K562 (cell line): ENCODE results near the gene PAXIP1. TPM values are rescaled to one million over a fixed set of nuclear protein-coding genes. Genes with fewer than 3 reads are reported as not detected.

ENCODE experiments used
- ATAC-seq: fragments of 200-7000 bp; cut with Tn5 transposase; 3 replicates; pipeline ENCODE4 v1.9.1; 2020; ENCODE audit warnings: moderate library complexity
- BruUV-seq: library from RNA; stranded (reverse); fragments of 400-500 nt; replicated peaks from 2 replicates; lab custom pipeline; 2021; lab: Mats Ljungman, UMichigan
- CTCF ChIA-PET: fragments of 300-600 bp; formaldehyde crosslinking; extraction: SDS; loops from one replicate; lab custom pipeline; 2021; ENCODE audit warnings: low intra/inter-chr PET ratio; lab: Yijun Ruan, JAX
- POLR2A ChIA-PET: fragments of 300-600, 350-650 bp; sonication (Branson Sonifier 250); formaldehyde crosslinking; extraction: SDS; loops from one replicate; lab custom pipeline; 2021; ENCODE audit warnings: antibody characterized with exemption, inconsistent platforms; lab: Yijun Ruan, JAX
- DNase-seq, 4 experiments: peaks; one replicate each; pipeline versions ENCODE4 v3.0.0 to v3.0.0-alpha.2; 2011 to 2018; ENCODE audit warnings: low spot score in 3 of 4, mixed read lengths in 3 of 4; ENCODE audit errors: extremely low read depth in 1 of 4
- FAIRE-seq: peaks from 2 replicates; lab custom pipeline; 2011; peaks lifted over from hg19 to GRCh38; lab: Jason Lieb, UNC
- H2AFZ ChIP-seq: 2 replicates; pipeline ENCODE4 v1.6.0; 2011; ENCODE audit warnings: low read depth, low read length, control low read depth, inconsistent platforms
- H3K27ac ChIP-seq: fragments of 200-600 bp; 3 replicates; pipeline ENCODE4 v1.8.0; 2011; ENCODE audit warnings: low read depth, mild to moderate bottlenecking, control low read depth, inconsistent platforms, low read length, moderate library complexity, mixed read lengths; ENCODE audit errors: extremely low read depth
- H3K27me3 ChIP-seq, 2 experiments: fragments of 300-600 bp in 1 of 2; 2 replicates in 1 of 2; 3 replicates in 1 of 2; pipeline versions ENCODE4 v1.6.0 to v1.8.0; 2011; ENCODE audit warnings: inconsistent platforms in 2 of 2, low read length in 2 of 2, mild to moderate bottlenecking in 1 of 2, mixed read lengths in 1 of 2, moderate library complexity in 1 of 2; ENCODE audit not compliant: control insufficient read depth in 2 of 2, insufficient read depth in 2 of 2
- H3K36me3 ChIP-seq: fragments of 300-600 bp; 3 replicates; pipeline ENCODE4 v1.8.0; 2011; ENCODE audit warnings: mild to moderate bottlenecking, low read length, inconsistent platforms; ENCODE audit not compliant: control insufficient read depth, insufficient read depth
- H3K4me1 ChIP-seq, 2 experiments: fragments of 200-600 bp in 1 of 2; replicated peaks in 1 of 2; 2 replicates in 1 of 2; 3 replicates in 1 of 2; pipeline versions ENCODE4 v1.5.1 to v1.8.0; 2011; ENCODE audit warnings: inconsistent platforms in 2 of 2, low read length in 2 of 2, mild to moderate bottlenecking in 1 of 2, mixed read lengths in 1 of 2, moderate library complexity in 1 of 2; ENCODE audit not compliant: control insufficient read depth in 2 of 2, insufficient read depth in 2 of 2
- H3K4me2 ChIP-seq: 2 replicates; pipeline ENCODE4 v1.6.1; 2011; ENCODE audit warnings: low read length, control low read depth, inconsistent platforms, mixed read lengths; ENCODE audit not compliant: insufficient read depth
- H3K4me3 ChIP-seq: fragments of 200-600 bp; sonication (generic), shearing (Covaris generic); 2 replicates; pipeline ENCODE4 v1.5.1; 2016; ENCODE audit warnings: control low read depth, inconsistent platforms
- H3K79me2 ChIP-seq: fragments of 200-600 bp; 3 replicates; pipeline ENCODE4 v1.8.0; 2011; ENCODE audit warnings: low read length, inconsistent platforms; ENCODE audit not compliant: control insufficient read depth, insufficient read depth
- H3K9ac ChIP-seq, 2 experiments: 2 replicates each; pipeline versions ENCODE4 v1.6.0 to v1.6.1; 2011; ENCODE audit warnings: low read depth in 2 of 2, low read length in 2 of 2, control low read depth in 1 of 2, inconsistent platforms in 1 of 2, mild to moderate bottlenecking in 1 of 2, mixed read lengths in 1 of 2; ENCODE audit not compliant: insufficient read depth in 1 of 2
- H3K9me1 ChIP-seq: one replicate; pipeline ENCODE4 v1.6.0; 2011; ENCODE audit warnings: inconsistent platforms, mild to moderate bottlenecking, low read length, moderate library complexity; ENCODE audit not compliant: control insufficient read depth, insufficient read depth
- H3K9me3 ChIP-seq: replicated peaks from 2 replicates; pipeline ENCODE4 v1.5.1; 2011; ENCODE audit warnings: low read depth, low read length, inconsistent platforms; ENCODE audit not compliant: control insufficient read depth, insufficient read depth
- H4K20me1 ChIP-seq: replicated peaks from 2 replicates; pipeline ENCODE4 v1.6.1; 2011; ENCODE audit warnings: low read length, inconsistent platforms, mixed read lengths; ENCODE audit not compliant: control insufficient read depth, insufficient read depth
- CBX8 ChIP-seq: fragments of 200-600 bp; sonication (generic); IDR thresholded peaks from 2 replicates; pipeline ENCODE4 v1.6.1; 2012; ENCODE audit warnings: borderline replicate concordance, mixed run types, low read depth, mild to moderate bottlenecking, moderate library complexity, mixed read lengths, low read length, control low read depth, inconsistent platforms; ENCODE audit not compliant: poor library complexity, severe bottlenecking; ENCODE audit errors: extremely low read depth
- HCFC1 ChIP-seq: IDR thresholded peaks from 2 replicates; pipeline ENCODE4 v1.6.1; 2012; ENCODE audit warnings: low read depth, low read length, improper control_type of control experiment
- JUND ChIP-seq, 2 experiments: IDR thresholded peaks; 2 replicates in 1 of 2; 3 replicates in 1 of 2; pipeline ENCODE4 v1.6.1; 2011; ENCODE audit warnings: borderline replicate concordance in 2 of 2, low read depth in 2 of 2, low read length in 2 of 2, improper control_type of control experiment in 1 of 2, missing biosample characterization in 1 of 2, missing genetic modification characterization in 1 of 2, missing genetic modification reagents in 1 of 2
- NBN ChIP-seq: fragments of 450-650 bp; IDR thresholded peaks from 2 replicates; pipeline ENCODE4 v1.6.1; 2016; ENCODE audit warnings: low read depth, mild to moderate bottlenecking
- PYGO2 ChIP-seq: fragments of 450-650 bp; IDR thresholded peaks from 2 replicates; pipeline ENCODE4 v1.6.1; 2016; ENCODE audit warnings: mild to moderate bottlenecking, missing genetic modification characterization, moderate library complexity, missing compliant biosample characterization
- SMARCC2 ChIP-seq: fragments of 450-650 bp; IDR thresholded peaks from 2 replicates; pipeline ENCODE4 v1.6.1; 2017; ENCODE audit warnings: antibody characterized with exemption, moderate library complexity, mild to moderate bottlenecking, low read depth
- ZC3H11A ChIP-seq: IDR thresholded peaks from 2 replicates; pipeline ENCODE4 v1.6.1; 2012; ENCODE audit warnings: low read depth, low read length, improper control_type of control experiment
- ZNF282 ChIP-seq: sonication (generic); formaldehyde crosslinking; IDR thresholded peaks from 2 replicates; pipeline ENCODE4 v1.8.1; 2023; ENCODE audit warnings: missing genetic modification reagents
- ZSCAN29 ChIP-seq: fragments of 450-650 bp; IDR thresholded peaks from 2 replicates; pipeline ENCODE4 v1.6.1; 2017
- WGBS: fragments of 100-300 bp; shearing (Covaris generic); methylation state at CpG from one replicate; pipeline ENCODE4 v1.1.6; 2016; ENCODE audit warnings: low coverage, mixed read lengths; ENCODE audit not compliant: insufficient coverage; ENCODE audit errors: missing lambda C conversion rate; 5-methylcytosine and 5-hydroxymethylcytosine counted together
- in situ Hi-C: fragments of 300-500 bp; cut with MboI; formaldehyde crosslinking; loops from 4 replicates; pipeline ENCODE4 v1.15.0; 2018; ENCODE audit warnings: inconsistent platforms, mixed read lengths
- intact Hi-C: fragments of 100-400 bp; cut with micrococcal nuclease; formaldehyde crosslinking; loops from 2 replicates; pipeline ENCODE4 v1.14.2; 2022
- polyA plus RNA-seq, 8 experiments: library from polyadenylated mRNA; depleted of rRNA in 4 of 8; stranded (reverse) in 5 of 8; unstranded in 3 of 8; fragments of >200 nt; fragmentation: Nextera tagmentation in 2 of 8; fragmentation: Illumina TruSeq in 1 of 8; extraction: Ambion mirVana in 2 of 8; extraction: Trizol in 1 of 8; gene quantifications; 2 replicates each; pipeline versions ENCODE4 v1.2.1 to v1.2.3, GENCODE V29; 2011 to 2014; ENCODE audit warnings: inconsistent platforms in 1 of 8, missing spikeins in 1 of 8
- total RNA-seq, 7 experiments: library from RNA; depleted of rRNA in 6 of 7; stranded (reverse); fragments of >200 nt in 6 of 7; fragmentation: Illumina TruSeq in 2 of 7; extraction: Trizol in 2 of 7; gene quantifications; 2 replicates each; pipeline versions ENCODE4 v1.2.1 to v1.2.3, GENCODE V29; 2011 to 2021; ENCODE audit warnings: low replicate concordance in 1 of 7
- TF ChIP-seq, protein P1 (sequence below): sonication (generic); formaldehyde crosslinking; IDR thresholded peaks from 2 replicates; pipeline ENCODE4 v1.8.0; 2023; ENCODE audit warnings: missing genetic modification reagents, mild to moderate bottlenecking, borderline replicate concordance
- TF ChIP-seq, protein P2 (sequence below): fragments of 250-450 bp; sonication (Bioruptor Pico); IDR thresholded peaks from 2 replicates; pipeline ENCODE4 v1.8.0; 2022; ENCODE audit warnings: inconsistent platforms
- TF ChIP-seq, protein P3 (sequence below): fragments of 450-650 bp; formaldehyde crosslinking; IDR thresholded peaks from 2 replicates; pipeline ENCODE4 v1.4.0; 2020; ENCODE audit warnings: mild to moderate bottlenecking, mixed read lengths

Gene PAXIP1
- total and polyA plus RNA-seq, 9 of the 15 experiments (the other 6 are each of a cell fraction or from before 2014, with no cell fraction given): 9.7 to 37.9 (median 28.4) TPM

DNA sequence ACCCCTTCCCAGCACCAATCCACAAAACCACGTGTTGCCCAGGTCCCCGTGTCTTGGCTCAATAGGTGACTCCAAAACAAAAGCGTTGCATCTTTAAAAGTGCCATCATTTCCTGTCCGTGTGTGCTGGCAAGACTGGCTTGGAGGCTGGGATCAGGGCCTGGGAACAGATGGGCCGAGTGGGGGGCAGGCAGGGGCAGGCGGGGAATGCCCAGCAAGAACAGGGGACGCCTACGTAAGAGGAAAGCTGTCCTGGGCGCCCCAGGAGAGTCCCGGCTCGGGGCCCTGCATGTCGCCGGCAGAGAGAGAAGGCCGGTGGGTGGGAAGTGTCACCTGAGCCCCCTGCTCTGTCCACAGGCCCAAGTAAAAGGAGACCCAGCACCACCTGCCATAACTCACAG, 86.5 kb downstream of the PAXIP1 start (continued):
- TF ChIP-seq, protein P1, sequence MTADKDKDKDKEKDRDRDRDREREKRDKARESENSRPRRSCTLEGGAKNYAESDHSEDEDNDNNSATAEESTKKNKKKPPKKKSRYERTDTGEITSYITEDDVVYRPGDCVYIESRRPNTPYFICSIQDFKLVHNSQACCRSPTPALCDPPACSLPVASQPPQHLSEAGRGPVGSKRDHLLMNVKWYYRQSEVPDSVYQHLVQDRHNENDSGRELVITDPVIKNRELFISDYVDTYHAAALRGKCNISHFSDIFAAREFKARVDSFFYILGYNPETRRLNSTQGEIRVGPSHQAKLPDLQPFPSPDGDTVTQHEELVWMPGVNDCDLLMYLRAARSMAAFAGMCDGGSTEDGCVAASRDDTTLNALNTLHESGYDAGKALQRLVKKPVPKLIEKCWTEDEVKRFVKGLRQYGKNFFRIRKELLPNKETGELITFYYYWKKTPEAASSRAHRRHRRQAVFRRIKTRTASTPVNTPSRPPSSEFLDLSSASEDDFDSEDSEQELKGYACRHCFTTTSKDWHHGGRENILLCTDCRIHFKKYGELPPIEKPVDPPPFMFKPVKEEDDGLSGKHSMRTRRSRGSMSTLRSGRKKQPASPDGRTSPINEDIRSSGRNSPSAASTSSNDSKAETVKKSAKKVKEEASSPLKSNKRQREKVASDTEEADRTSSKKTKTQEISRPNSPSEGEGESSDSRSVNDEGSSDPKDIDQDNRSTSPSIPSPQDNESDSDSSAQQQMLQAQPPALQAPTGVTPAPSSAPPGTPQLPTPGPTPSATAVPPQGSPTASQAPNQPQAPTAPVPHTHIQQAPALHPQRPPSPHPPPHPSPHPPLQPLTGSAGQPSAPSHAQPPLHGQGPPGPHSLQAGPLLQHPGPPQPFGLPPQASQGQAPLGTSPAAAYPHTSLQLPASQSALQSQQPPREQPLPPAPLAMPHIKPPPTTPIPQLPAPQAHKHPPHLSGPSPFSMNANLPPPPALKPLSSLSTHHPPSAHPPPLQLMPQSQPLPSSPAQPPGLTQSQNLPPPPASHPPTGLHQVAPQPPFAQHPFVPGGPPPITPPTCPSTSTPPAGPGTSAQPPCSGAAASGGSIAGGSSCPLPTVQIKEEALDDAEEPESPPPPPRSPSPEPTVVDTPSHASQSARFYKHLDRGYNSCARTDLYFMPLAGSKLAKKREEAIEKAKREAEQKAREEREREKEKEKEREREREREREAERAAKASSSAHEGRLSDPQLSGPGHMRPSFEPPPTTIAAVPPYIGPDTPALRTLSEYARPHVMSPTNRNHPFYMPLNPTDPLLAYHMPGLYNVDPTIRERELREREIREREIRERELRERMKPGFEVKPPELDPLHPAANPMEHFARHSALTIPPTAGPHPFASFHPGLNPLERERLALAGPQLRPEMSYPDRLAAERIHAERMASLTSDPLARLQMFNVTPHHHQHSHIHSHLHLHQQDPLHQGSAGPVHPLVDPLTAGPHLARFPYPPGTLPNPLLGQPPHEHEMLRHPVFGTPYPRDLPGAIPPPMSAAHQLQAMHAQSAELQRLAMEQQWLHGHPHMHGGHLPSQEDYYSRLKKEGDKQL (CRISPR knock-in tag): no peak
- no peak for TF ChIP-seq CBX8
- no peak for TF ChIP-seq HCFC1

DNA sequence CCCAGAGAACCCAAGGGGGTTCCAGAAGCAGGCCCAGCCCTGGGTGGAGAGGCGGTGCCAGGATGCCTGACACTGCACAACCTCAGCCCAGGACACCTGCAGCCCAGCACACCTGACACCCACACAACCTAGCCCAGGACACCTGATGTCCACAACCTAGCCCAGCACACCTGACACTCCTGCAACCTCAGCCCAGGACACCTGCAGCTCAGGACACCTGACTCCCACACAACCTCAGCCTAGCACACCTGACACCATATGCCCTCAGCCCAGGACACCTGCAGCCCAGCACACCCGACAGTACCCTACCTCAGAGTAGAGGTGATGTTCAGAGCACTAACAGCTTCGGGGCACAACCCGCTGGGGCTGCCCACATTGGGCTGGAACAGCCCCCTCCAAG, 87.3 kb downstream of the PAXIP1 start:
- Histone ChIP-seq H3K4me3 (no peak overlapping the region), H3K27me3 (peaks cover 31 to 90% of the 10 kb centered on the region in 2 experiments), H3K79me2 (no peaks in the 10 kb centered on the region), H3K9ac (no peak overlapping the region), H4K20me1 (no peaks in the 10 kb centered on the region), H3K9me3 (no peaks in the 10 kb centered on the region), H3K36me3 (no peaks in the 10 kb centered on the region), H3K27ac (no peak overlapping the region), H3K4me2 (no peak overlapping the region), H2AFZ (no peak overlapping the region), H3K4me1 (peaks cover 0 to 20% of the 10 kb centered on the region in 2 experiments; a peak in 2 of 5 replicates), H3K9me1 (no peaks in the 10 kb centered on the region)
- 5% methylated on average over 4 of the region's 4 CpGs for WGBS
- DNase-seq: no peak
- BruUV-seq: no TSS peak
- ChIA-PET CTCF (no interaction called here), POLR2A (no interaction called here)
- in situ Hi-C loops (no loop called here), intact Hi-C loops (no loop called here)
- no peak for FAIRE-seq
- ATAC-seq: no peak
- no peak for TF ChIP-seq SMARCC2
- TF ChIP-seq ZNF282 (CRISPR knock-in tag): no peak
- TF ChIP-seq JUND (IDR thresholded peaks at IDR 0.05; ENCODE audit: borderline replicate concordance, low read depth, low read length): no peak
- TF ChIP-seq JUND (tag; IDR thresholded peaks at IDR 0.05; ENCODE audit: borderline replicate concordance, low read depth, low read length): no peak
- TF ChIP-seq NBN: no peak
- TF ChIP-seq, protein P2, sequence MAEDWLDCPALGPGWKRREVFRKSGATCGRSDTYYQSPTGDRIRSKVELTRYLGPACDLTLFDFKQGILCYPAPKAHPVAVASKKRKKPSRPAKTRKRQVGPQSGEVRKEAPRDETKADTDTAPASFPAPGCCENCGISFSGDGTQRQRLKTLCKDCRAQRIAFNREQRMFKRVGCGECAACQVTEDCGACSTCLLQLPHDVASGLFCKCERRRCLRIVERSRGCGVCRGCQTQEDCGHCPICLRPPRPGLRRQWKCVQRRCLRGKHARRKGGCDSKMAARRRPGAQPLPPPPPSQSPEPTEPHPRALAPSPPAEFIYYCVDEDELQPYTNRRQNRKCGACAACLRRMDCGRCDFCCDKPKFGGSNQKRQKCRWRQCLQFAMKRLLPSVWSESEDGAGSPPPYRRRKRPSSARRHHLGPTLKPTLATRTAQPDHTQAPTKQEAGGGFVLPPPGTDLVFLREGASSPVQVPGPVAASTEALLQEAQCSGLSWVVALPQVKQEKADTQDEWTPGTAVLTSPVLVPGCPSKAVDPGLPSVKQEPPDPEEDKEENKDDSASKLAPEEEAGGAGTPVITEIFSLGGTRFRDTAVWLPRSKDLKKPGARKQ: no peak
- no peak for TF ChIP-seq PYGO2
- TF ChIP-seq ZC3H11A: no peak
- TF ChIP-seq, protein P3, sequence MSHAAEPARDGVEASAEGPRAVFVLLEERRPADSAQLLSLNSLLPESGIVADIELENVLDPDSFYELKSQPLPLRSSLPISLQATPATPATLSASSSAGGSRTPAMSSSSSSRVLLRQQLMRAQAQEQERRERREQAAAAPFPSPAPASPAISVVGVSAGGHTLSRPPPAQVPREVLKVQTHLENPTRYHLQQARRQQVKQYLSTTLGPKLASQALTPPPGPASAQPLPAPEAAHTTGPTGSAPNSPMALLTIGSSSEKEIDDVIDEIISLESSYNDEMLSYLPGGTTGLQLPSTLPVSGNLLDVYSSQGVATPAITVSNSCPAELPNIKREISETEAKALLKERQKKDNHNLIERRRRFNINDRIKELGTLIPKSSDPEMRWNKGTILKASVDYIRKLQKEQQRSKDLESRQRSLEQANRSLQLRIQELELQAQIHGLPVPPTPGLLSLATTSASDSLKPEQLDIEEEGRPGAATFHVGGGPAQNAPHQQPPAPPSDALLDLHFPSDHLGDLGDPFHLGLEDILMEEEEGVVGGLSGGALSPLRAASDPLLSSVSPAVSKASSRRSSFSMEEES: no peak
- TF ChIP-seq ZSCAN29: no peak
